GM23338 (cell line): ENCODE results near the gene SSNA1. TPM values are rescaled to one million over a fixed set of nuclear protein-coding genes. Genes with fewer than 3 reads are reported as not detected.

Experiments used
- ATAC-seq: fragments of 200-7000 bp; cut with Tn5 transposase; 3 replicates; pipeline ENCODE4 v1.9.1; 2020
- DNase-seq: peaks from one replicate; pipeline ENCODE4 v3.0.0-alpha.2; 2015; ENCODE audit warnings: low spot score
- H2AFZ ChIP-seq: fragments of 200-600 bp; sonication (generic); 2 replicates; pipeline ENCODE4 v1.8.0; 2016; ENCODE audit warnings: antibody characterized with exemption, mild to moderate bottlenecking, moderate library complexity
- H3F3A ChIP-seq: fragments of 200-600 bp; sonication (generic); replicated peaks from 2 replicates; pipeline ENCODE4 v1.8.0; 2017; ENCODE audit warnings: antibody characterized with exemption, mixed run types, low read depth
- H3K27ac ChIP-seq: fragments of 200-600 bp; sonication (generic); 2 replicates; pipeline ENCODE4 v1.6.1; 2016; ENCODE audit warnings: low read depth
- H3K27me3 ChIP-seq: fragments of 200-600 bp; sonication (generic); 2 replicates; pipeline ENCODE4 v1.8.0; 2016; ENCODE audit warnings: mild to moderate bottlenecking, mixed run types, moderate library complexity; ENCODE audit not compliant: insufficient read depth
- H3K36me3 ChIP-seq: fragments of 200-600 bp; sonication (generic); 2 replicates; pipeline ENCODE4 v1.8.0; 2016; ENCODE audit warnings: mild to moderate bottlenecking; ENCODE audit not compliant: insufficient read depth
- H3K4me1 ChIP-seq: fragments of 200-600 bp; sonication (generic); 2 replicates; pipeline ENCODE4 v1.8.0; 2016; ENCODE audit warnings: mild to moderate bottlenecking, moderate library complexity; ENCODE audit not compliant: insufficient read depth
- H3K4me2 ChIP-seq: fragments of 200-600 bp; sonication (generic); 2 replicates; pipeline ENCODE4 v1.7.1; 2017; ENCODE audit warnings: mixed run types
- H3K4me3 ChIP-seq: fragments of 200-600 bp; sonication (generic); 2 replicates; pipeline ENCODE4 v1.6.1; 2016; ENCODE audit warnings: mixed run types
- H3K79me2 ChIP-seq: fragments of 200-600 bp; sonication (generic); replicated peaks from 2 replicates; pipeline ENCODE4 v1.8.0; 2017; ENCODE audit warnings: mild to moderate bottlenecking; ENCODE audit not compliant: insufficient read depth
- H3K9me2 ChIP-seq: fragments of 200-600 bp; sonication (generic); 2 replicates; pipeline ENCODE4 v1.8.0; 2017; ENCODE audit not compliant: insufficient read depth
- H4K20me1 ChIP-seq: fragments of 200-600 bp; sonication (generic); replicated peaks from 2 replicates; pipeline ENCODE4 v1.8.0; 2017; ENCODE audit warnings: mild to moderate bottlenecking; ENCODE audit not compliant: insufficient read depth
- H3K27ac Mint-ChIP-seq: 2 replicates; pipeline ENCODE4 v1.8.0; 2020; ENCODE audit warnings: inconsistent platforms, mild to moderate bottlenecking, moderate library complexity, mixed read lengths
- H3K27me3 Mint-ChIP-seq: 3 replicates; pipeline ENCODE4 v1.8.0; 2022; ENCODE audit warnings: low read depth, mild to moderate bottlenecking, moderate library complexity, mixed read lengths, inconsistent platforms; ENCODE audit not compliant: insufficient read depth, poor library complexity
- H3K36me3 Mint-ChIP-seq: 3 replicates; pipeline ENCODE4 v1.8.0; 2021; ENCODE audit warnings: low read depth, mild to moderate bottlenecking, inconsistent platforms, moderate library complexity, mixed read lengths
- H3K4me1 Mint-ChIP-seq: 3 replicates; pipeline ENCODE4 v1.8.0; 2020; ENCODE audit warnings: mild to moderate bottlenecking, inconsistent platforms, mixed read lengths
- H3K4me3 Mint-ChIP-seq: 3 replicates; pipeline ENCODE4 v1.8.0; 2021; ENCODE audit warnings: moderate library complexity, mild to moderate bottlenecking, inconsistent platforms, mixed read lengths
- H3K9me3 Mint-ChIP-seq: 3 replicates; pipeline ENCODE4 v1.8.0; 2020; ENCODE audit warnings: moderate library complexity, mild to moderate bottlenecking, inconsistent platforms, mixed read lengths
- CREB1 ChIP-seq: fragments of 250-450 bp; sonication (Bioruptor Pico); IDR thresholded peaks from 2 replicates; pipeline ENCODE4 v1.5.0; 2020; ENCODE audit warnings: low read depth, mild to moderate bottlenecking, moderate library complexity
- CTCF ChIP-seq, 2 experiments: fragments of 200-600 bp in 1 of 2; sonication (generic) in 1 of 2; conservative IDR thresholded peaks; 2 replicates each; pipeline versions ENCODE4 v1.5.1 to v1.6.1; 2016 to 2017; ENCODE audit warnings: antibody characterized with exemption in 2 of 2, low read depth in 2 of 2, mild to moderate bottlenecking in 2 of 2, moderate library complexity in 1 of 2
- EZH2 ChIP-seq: fragments of 200-600 bp; sonication (generic); IDR thresholded peaks from one replicate; pipeline ENCODE4 v1.8.0; 2017; ENCODE audit warnings: antibody characterized with exemption, mild to moderate bottlenecking, low read depth; ENCODE audit not compliant: unreplicated experiment
- EZH2phosphoT487 ChIP-seq: fragments of 200-600 bp; sonication (generic); IDR thresholded peaks from one replicate; pipeline ENCODE4 v1.8.1; 2018; ENCODE audit warnings: antibody characterized with exemption; ENCODE audit not compliant: unreplicated experiment
- JUNB ChIP-seq: IDR thresholded peaks from one replicate; pipeline ENCODE4 v1.6.1; 2016; ENCODE audit warnings: antibody characterized with exemption; ENCODE audit not compliant: unreplicated experiment
- NANOG ChIP-seq: IDR thresholded peaks from 2 replicates; pipeline ENCODE4 v1.6.1; 2016; ENCODE audit warnings: antibody characterized with exemption, borderline replicate concordance
- POLR2AphosphoS5 ChIP-seq: IDR thresholded peaks from 2 replicates; pipeline ENCODE4 v1.6.1; 2016; ENCODE audit warnings: antibody characterized with exemption, low read depth
- REST ChIP-seq: IDR thresholded peaks from one replicate; pipeline ENCODE4 v1.6.1; 2018; ENCODE audit warnings: antibody characterized with exemption; ENCODE audit not compliant: unreplicated experiment
- STAT1 ChIP-seq: IDR thresholded peaks from one replicate; pipeline ENCODE4 v1.6.1; 2016; ENCODE audit warnings: antibody characterized with exemption; ENCODE audit not compliant: unreplicated experiment
- ZNF114 ChIP-seq: fragments of 250-450 bp; sonication (Bioruptor Pico); IDR thresholded peaks from 2 replicates; pipeline ENCODE4 v1.5.0; 2020; ENCODE audit warnings: mild to moderate bottlenecking, moderate library complexity
- ZNF331 ChIP-seq: fragments of 250-450 bp; sonication (Bioruptor Pico); IDR thresholded peaks from 2 replicates; pipeline ENCODE4 v1.5.0; 2020; ENCODE audit warnings: low read depth, mild to moderate bottlenecking, moderate library complexity
- polyA plus RNA-seq: library from polyadenylated mRNA; unstranded; fragments of >200 nt; fragmentation: Nextera tagmentation; extraction: Ambion mirVana; gene quantifications from 2 replicates; pipeline ENCODE4 v1.2.1, GENCODE V29; 2016
- total RNA-seq: library from RNA; depleted of rRNA; stranded (reverse); fragments of >200 nt; shearing (Covaris generic); gene quantifications from 2 replicates; pipeline ENCODE4 v1.2.3, GENCODE V29; 2014

The SSNA1 gene
- total and polyA plus RNA-seq, 2 experiments from 2014 or later = 132 to 154 TPM

- TF ChIP-seq CTCF (conservative IDR thresholded peaks at IDR 0.05; ENCODE audit: low read depth in 2 of 2) (no peak), EZH2phosphoT487 (no peak)
These were observed 42.4 kb downstream of the SSNA1 start, which contains the start of gene SLC34A3 (continued) for GRCh38 chr9:137230705-137231371.

- Histone ChIP-seq H4K20me1 (no peaks in the 10 kb centered on the region), H3F3A (no peaks in the 10 kb centered on the region), H3K4me3 (no peak overlapping the region), H3K9me2 (no peaks in the 10 kb centered on the region), H3K36me3 (no peaks in the 10 kb centered on the region), H3K27ac (no peak overlapping the region), H3K79me2 (no peaks in the 10 kb centered on the region), H3K4me1 (no peaks in the 10 kb centered on the region), H3K27me3 (no peaks in the 10 kb centered on the region), H3K4me2 (no peak overlapping the region), H2AFZ (no peak overlapping the region)
- Mint-ChIP-seq H3K9me3 (no peaks in the 10 kb centered on the region), H3K27ac (no peak overlapping the region), H3K36me3 (no peaks in the 10 kb centered on the region), H3K4me1 (peaks cover 7% of the 10 kb centered on the region; the same call in 2 of the 3 replicates), H3K4me3 (no peak overlapping the region), H3K27me3 (peaks cover 5% of the 10 kb centered on the region)
- TF ChIP-seq ZNF331 (CRISPR knock-in tag) (no peak), CTCF (conservative IDR thresholded peaks at IDR 0.05; ENCODE audit: low read depth in 2 of 2) (no peak), NANOG (no peak), CREB1 (no peak), POLR2AphosphoS5 (no peak), EZH2 (no peak), STAT1 (no peak), REST (no peak), ZNF114 (CRISPR knock-in tag) (no peak), JUNB (no peak)
- no peak for ATAC-seq
- no peak for DNase-seq
These were observed 43.0 kb downstream of the SSNA1 start for GRCh38 chr9:137231372-137232039.
